Measurements from ENCODE around the gene ST6GALNAC1. TPM values are rescaled to one million over a fixed set of nuclear protein-coding genes. Genes with fewer than 3 reads are reported as not detected.

The ST6GALNAC1 gene
- total and polyA plus RNA-seq, 2 donors: 1.4 to 1.6 TPM

DNA sequence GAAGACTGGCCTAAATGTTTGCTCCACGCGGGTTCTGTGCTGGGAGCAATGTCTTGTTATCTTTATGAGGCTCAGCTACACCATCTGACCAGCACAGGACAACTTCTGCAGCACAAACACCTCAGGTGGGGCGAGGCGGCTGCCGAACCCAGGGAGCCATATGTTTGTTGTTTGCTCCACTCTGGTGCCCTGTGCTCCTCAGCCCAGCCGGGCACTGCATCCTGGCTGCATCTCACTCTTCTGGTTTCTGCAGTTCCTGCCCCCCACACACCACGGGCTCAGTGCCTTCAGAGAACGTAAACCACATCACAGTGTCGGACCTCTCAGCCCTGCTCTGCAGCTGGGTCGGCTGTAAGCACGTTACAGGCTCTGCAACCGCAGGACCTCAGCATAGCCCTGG is 34.8 kb upstream of the ST6GALNAC1 start:
- Histone ChIP-seq H3K36me3 (ENCODE audit: control insufficient read depth in 2 of 2, insufficient read depth in 2 of 2, low read length in 1 of 2) (no peaks in the 10 kb centered on the region), H3K27me3 (ENCODE audit: control insufficient read depth in 2 of 2, insufficient read depth in 1 of 2, low read length in 1 of 2) (no peaks in the 10 kb centered on the region), H3K27ac (ENCODE audit: low read depth in 1 of 2, low read length in 1 of 2) (peak overlapping the region; percentile 43 to 53), H3K4me1 (ENCODE audit: control insufficient read depth in 2 of 2, insufficient read depth in 2 of 2, low read length in 2 of 2) (peaks cover 32 to 74% of the 10 kb centered on the region in 2 donors), H3K9me3 (ENCODE audit: control insufficient read depth in 2 of 2, insufficient read depth in 1 of 2, low read length in 1 of 2) (no peaks in the 10 kb centered on the region), H3K4me3 (ENCODE audit: low read length in 2 of 2) (no peak overlapping the region)
- WGBS: 19% methylated on average over 12 of the region's 12 CpGs
- peak in 5 of 9 donors; percentile 29 to 79 (median 57) for DNase-seq (ENCODE audit: low read depth in 6 of 9, low spot score in 9 of 9)

DNA sequence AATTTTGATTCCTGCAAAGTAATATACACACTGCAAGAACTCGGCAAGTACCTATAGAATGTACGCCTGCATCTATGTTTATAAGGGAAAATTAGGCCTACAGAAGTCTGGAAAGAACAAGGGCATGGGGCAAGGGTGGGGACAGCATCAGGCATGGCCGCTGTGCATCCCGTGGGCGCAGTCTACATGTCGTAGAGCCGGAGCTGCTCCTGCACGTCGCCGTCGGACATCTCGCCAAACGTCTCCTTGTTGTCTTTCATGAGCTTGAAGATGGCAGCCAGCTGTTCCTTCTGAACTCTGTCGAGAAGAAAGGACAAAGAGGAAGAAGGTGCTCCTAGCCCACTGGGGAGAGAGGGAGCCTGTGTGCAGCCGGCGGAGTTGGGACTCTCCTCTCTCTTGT is 33.8 kb upstream of the ST6GALNAC1 start:
- H3K4me3 ChIP-seq (ENCODE audit: low read length in 2 of 2): no peak overlapping the region
- H3K36me3 ChIP-seq (ENCODE audit: control insufficient read depth in 2 of 2, insufficient read depth in 2 of 2, low read length in 1 of 2): no peaks in the 10 kb centered on the region
- H3K9me3 ChIP-seq (ENCODE audit: control insufficient read depth in 2 of 2, insufficient read depth in 1 of 2, low read length in 1 of 2): no peaks in the 10 kb centered on the region
- no peak for DNase-seq (ENCODE audit: low read depth in 6 of 9, low spot score in 9 of 9)
- peaks cover 41 to 77% of the 10 kb centered on the region in 2 donors for H3K4me1 ChIP-seq (ENCODE audit: control insufficient read depth in 2 of 2, insufficient read depth in 2 of 2, low read length in 2 of 2)
- WGBS: 91% methylated on average over 16 of the region's 16 CpGs
- peak overlapping the region in 1 of 2 donors; percentile 37 for H3K27ac ChIP-seq (ENCODE audit: low read depth in 1 of 2, low read length in 1 of 2)
- H3K27me3 ChIP-seq (ENCODE audit: control insufficient read depth in 2 of 2, insufficient read depth in 1 of 2, low read length in 1 of 2): no peaks in the 10 kb centered on the region

DNA sequence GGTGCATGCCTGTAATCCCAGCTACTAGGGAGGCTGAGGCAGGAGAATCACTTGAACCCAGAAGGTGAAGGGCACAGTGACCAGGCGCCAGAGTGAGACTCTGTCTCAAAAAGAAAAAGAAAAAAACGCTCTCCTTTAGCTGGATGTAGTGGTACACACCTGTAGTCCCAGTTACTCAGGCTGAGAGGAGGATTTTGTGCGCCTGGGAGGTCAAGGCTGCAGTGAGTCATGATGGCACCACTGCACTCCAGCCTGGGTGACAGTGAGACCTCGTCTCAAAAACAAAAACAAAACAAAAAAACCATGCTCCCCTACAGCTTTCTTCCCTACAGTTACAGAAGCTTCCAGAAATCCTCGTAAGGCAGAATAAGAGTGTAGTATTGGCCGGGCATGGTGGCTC is 33.1 kb upstream of the ST6GALNAC1 start:
- Histone ChIP-seq H3K9me3 (ENCODE audit: control insufficient read depth in 2 of 2, insufficient read depth in 1 of 2, low read length in 1 of 2) (peaks cover 0 to 2% of the 10 kb centered on the region in 2 donors), H3K4me1 (ENCODE audit: control insufficient read depth in 2 of 2, insufficient read depth in 2 of 2, low read length in 2 of 2) (peaks cover 44 to 73% of the 10 kb centered on the region in 2 donors), H3K36me3 (ENCODE audit: control insufficient read depth in 2 of 2, insufficient read depth in 2 of 2, low read length in 1 of 2) (no peaks in the 10 kb centered on the region), H3K27ac (ENCODE audit: low read depth in 1 of 2, low read length in 1 of 2) (no peak overlapping the region), H3K4me3 (ENCODE audit: low read length in 2 of 2) (no peak overlapping the region), H3K27me3 (ENCODE audit: control insufficient read depth in 2 of 2, insufficient read depth in 1 of 2, low read length in 1 of 2) (no peaks in the 10 kb centered on the region)
- DNase-seq (ENCODE audit: low read depth in 6 of 9, low spot score in 9 of 9): no peak
- WGBS: 98% methylated on average over 6 of the region's 6 CpGs

DNA sequence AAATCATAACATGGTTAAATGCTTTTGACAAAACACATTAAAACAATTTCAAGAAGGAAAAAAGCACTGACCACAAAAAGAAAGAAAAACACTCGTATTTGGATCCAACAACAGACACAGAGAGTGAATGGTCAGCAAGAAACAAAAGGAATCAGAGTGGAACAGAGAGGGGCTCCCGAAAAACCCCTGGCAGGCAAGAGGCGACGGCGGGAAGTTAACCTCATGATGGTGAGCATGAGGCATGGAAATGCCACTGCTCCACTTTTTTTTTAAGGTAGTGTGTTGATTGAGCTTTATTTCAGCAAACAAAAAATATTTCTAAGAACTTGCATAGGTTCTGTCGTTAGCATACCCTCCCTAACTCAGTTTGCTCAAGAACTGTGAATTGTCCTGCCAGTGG is 32.1 kb upstream of the ST6GALNAC1 start:
- H3K36me3 ChIP-seq (ENCODE audit: control insufficient read depth in 2 of 2, insufficient read depth in 2 of 2, low read length in 1 of 2): no peaks in the 10 kb centered on the region

DNA sequence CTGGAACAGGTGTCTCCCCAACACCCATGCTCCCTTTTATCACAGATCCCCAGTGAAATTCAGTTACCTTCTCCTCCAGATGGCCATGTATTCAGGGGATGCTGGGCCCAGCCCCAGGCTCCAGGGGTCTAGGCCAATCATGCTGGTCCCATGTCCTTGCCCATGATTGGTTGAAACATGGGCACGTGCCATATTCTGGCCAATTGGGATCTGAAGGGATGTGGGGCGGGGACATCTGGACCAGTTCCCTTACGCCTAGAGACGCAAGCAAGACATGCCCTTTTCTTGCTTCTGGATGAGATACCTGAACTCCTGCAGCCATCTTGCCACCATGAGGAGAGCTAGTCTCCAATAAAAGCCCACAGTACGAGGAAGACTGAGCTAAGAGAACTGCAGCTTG is 31.0 kb upstream of the ST6GALNAC1 start:
- WGBS: 99% methylated on average over 5 of the region's 5 CpGs

More for the DNA sequence above, 32.1 kb upstream of the ST6GALNAC1 start:
- Histone ChIP-seq H3K4me3 (ENCODE audit: low read length in 2 of 2) (no peak overlapping the region), H3K27ac (ENCODE audit: low read depth in 1 of 2, low read length in 1 of 2) (no peak overlapping the region), H3K4me1 (ENCODE audit: control insufficient read depth in 2 of 2, insufficient read depth in 2 of 2, low read length in 2 of 2) (peaks cover 44 to 72% of the 10 kb centered on the region in 2 donors), H3K27me3 (ENCODE audit: control insufficient read depth in 2 of 2, insufficient read depth in 1 of 2, low read length in 1 of 2) (no peaks in the 10 kb centered on the region), H3K9me3 (ENCODE audit: control insufficient read depth in 2 of 2, insufficient read depth in 1 of 2, low read length in 1 of 2) (peaks cover 0 to 2% of the 10 kb centered on the region in 2 donors)
- WGBS: 93% methylated on average over 6 of the region's 6 CpGs
- no peak for DNase-seq (ENCODE audit: low read depth in 6 of 9, low spot score in 9 of 9)

DNA sequence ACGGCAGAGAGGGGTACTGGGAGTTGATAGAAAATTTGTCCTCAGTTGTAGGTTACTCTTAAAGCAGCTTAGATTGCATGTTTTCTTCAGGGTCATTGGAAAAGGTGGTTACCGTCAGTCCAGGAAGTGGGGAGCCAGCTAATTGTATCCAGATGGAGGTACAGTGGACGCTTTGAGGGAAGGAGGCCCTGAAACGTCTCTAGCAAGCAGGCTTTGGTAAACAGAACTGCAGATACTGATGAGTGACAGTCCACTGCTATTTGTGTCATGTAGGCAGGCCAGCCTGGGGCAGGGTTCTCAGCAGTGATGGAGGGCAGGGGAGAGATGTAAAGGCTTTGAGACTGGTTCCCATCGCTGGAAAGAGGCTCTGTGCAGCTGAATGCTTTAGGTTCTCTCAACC is 30.2 kb upstream of the ST6GALNAC1 start:
- no peak for DNase-seq (ENCODE audit: low read depth in 6 of 9, low spot score in 9 of 9)
- WGBS: 85% methylated on average over 5 of the region's 5 CpGs
- Histone ChIP-seq H3K4me1 (ENCODE audit: control insufficient read depth in 2 of 2, insufficient read depth in 2 of 2, low read length in 2 of 2) (peaks cover 45 to 72% of the 10 kb centered on the region in 2 donors), H3K4me3 (ENCODE audit: low read length in 2 of 2) (no peak overlapping the region), H3K36me3 (ENCODE audit: control insufficient read depth in 2 of 2, insufficient read depth in 2 of 2, low read length in 1 of 2) (no peaks in the 10 kb centered on the region), H3K9me3 (ENCODE audit: control insufficient read depth in 2 of 2, insufficient read depth in 1 of 2, low read length in 1 of 2) (peaks cover 0 to 2% of the 10 kb centered on the region in 2 donors), H3K27ac (ENCODE audit: low read depth in 1 of 2, low read length in 1 of 2) (peak overlapping the region in 1 of 2 donors; percentile 100), H3K27me3 (ENCODE audit: control insufficient read depth in 2 of 2, insufficient read depth in 1 of 2, low read length in 1 of 2) (no peaks in the 10 kb centered on the region)

More for the DNA sequence above, 31.0 kb upstream of the ST6GALNAC1 start:
- no peak for DNase-seq (ENCODE audit: low read depth in 6 of 9, low spot score in 9 of 9)
- no peaks in the 10 kb centered on the region for H3K36me3 ChIP-seq (ENCODE audit: control insufficient read depth in 2 of 2, insufficient read depth in 2 of 2, low read length in 1 of 2)
- no peak overlapping the region for H3K4me3 ChIP-seq (ENCODE audit: low read length in 2 of 2)
- no peak overlapping the region for H3K27ac ChIP-seq (ENCODE audit: low read depth in 1 of 2, low read length in 1 of 2)
- H3K4me1 ChIP-seq (ENCODE audit: control insufficient read depth in 2 of 2, insufficient read depth in 2 of 2, low read length in 2 of 2): peaks cover 50 to 77% of the 10 kb centered on the region in 2 donors
- peaks cover 0 to 2% of the 10 kb centered on the region in 2 donors for H3K9me3 ChIP-seq (ENCODE audit: control insufficient read depth in 2 of 2, insufficient read depth in 1 of 2, low read length in 1 of 2)
- H3K27me3 ChIP-seq (ENCODE audit: control insufficient read depth in 2 of 2, insufficient read depth in 1 of 2, low read length in 1 of 2): no peaks in the 10 kb centered on the region

DNA sequence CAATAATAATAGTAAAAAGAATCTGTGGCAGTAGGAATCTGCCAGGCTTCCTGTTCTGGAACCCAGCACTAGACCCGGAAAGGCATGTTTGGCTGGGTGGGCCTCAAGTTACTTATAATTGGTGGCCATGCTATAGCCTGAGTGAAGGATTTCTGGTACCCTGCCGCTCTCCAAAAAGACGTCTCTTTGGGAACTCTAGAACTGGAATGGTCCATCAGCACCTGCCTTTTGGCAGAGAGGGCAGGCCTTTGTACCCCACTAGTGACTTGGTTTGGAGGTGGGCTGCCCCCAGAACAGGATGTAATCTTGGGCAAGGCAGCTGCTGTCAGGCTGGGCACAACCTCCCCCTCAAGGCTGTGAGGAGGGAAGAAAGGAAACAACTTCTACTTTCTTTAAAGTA is 29.3 kb upstream of the ST6GALNAC1 start:
- Histone ChIP-seq H3K4me1 (ENCODE audit: control insufficient read depth in 2 of 2, insufficient read depth in 2 of 2, low read length in 2 of 2) (peaks cover 40 to 63% of the 10 kb centered on the region in 2 donors), H3K27me3 (ENCODE audit: control insufficient read depth in 2 of 2, insufficient read depth in 1 of 2, low read length in 1 of 2) (no peaks in the 10 kb centered on the region), H3K27ac (ENCODE audit: low read depth in 1 of 2, low read length in 1 of 2) (peak overlapping the region; percentile 73 to 100), H3K9me3 (ENCODE audit: control insufficient read depth in 2 of 2, insufficient read depth in 1 of 2, low read length in 1 of 2) (peaks cover 0 to 2% of the 10 kb centered on the region in 2 donors), H3K36me3 (ENCODE audit: control insufficient read depth in 2 of 2, insufficient read depth in 2 of 2, low read length in 1 of 2) (no peaks in the 10 kb centered on the region), H3K4me3 (ENCODE audit: low read length in 2 of 2) (peak overlapping the region in 1 of 2 donors; percentile 83)
- WGBS: 76% methylated on average over 3 of the region's 3 CpGs
- peak in 2 of 9 donors; percentile 49 to 72 for DNase-seq (ENCODE audit: low read depth in 6 of 9, low spot score in 9 of 9)

DNA sequence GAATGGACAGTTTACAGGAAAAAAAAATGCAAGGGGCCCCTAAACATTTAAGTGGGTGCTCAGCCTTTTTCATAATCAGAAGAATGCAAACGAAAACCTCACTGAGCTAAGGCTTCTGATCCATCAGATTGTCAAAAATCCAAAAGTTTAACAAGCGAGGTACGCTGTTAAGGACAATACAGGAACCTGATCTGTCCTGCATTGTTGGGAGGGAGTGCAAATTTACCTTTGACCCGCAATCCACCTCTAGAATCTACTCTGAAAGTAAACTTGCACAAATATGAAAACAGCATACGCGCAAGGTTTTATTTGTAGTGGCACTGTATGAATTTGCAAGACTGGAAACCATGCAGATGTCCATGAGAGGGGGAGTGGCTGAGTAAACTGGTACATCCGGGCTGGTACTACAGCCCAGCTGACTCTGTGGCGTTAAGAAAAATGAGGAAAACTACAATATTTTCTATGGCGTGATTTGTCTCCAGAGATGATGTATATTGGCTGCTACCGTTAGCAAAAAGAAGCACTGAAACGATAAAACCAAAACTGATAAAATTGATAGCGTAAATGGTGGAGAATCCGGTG is 28.8 kb upstream of the ST6GALNAC1 start:
- peak overlapping the region; percentile 99 to 100 for H3K27ac ChIP-seq (ENCODE audit: low read depth in 1 of 2, low read length in 1 of 2)
- H3K9me3 ChIP-seq (ENCODE audit: control insufficient read depth in 2 of 2, insufficient read depth in 1 of 2, low read length in 1 of 2): peaks cover 0 to 2% of the 10 kb centered on the region in 2 donors
- no peaks in the 10 kb centered on the region for H3K36me3 ChIP-seq (ENCODE audit: control insufficient read depth in 2 of 2, insufficient read depth in 2 of 2, low read length in 1 of 2)
- peaks cover 35 to 58% of the 10 kb centered on the region in 2 donors for H3K4me1 ChIP-seq (ENCODE audit: control insufficient read depth in 2 of 2, insufficient read depth in 2 of 2, low read length in 2 of 2)
- H3K4me3 ChIP-seq (ENCODE audit: low read length in 2 of 2): peak overlapping the region; percentile 83 to 97
- peak in 2 of 9 donors; percentile 36 to 56 for DNase-seq (ENCODE audit: low read depth in 6 of 9, low spot score in 9 of 9)
- no peaks in the 10 kb centered on the region for H3K27me3 ChIP-seq (ENCODE audit: control insufficient read depth in 2 of 2, insufficient read depth in 1 of 2, low read length in 1 of 2)
- WGBS: 55% methylated on average over 13 of the region's 13 CpGs

DNA sequence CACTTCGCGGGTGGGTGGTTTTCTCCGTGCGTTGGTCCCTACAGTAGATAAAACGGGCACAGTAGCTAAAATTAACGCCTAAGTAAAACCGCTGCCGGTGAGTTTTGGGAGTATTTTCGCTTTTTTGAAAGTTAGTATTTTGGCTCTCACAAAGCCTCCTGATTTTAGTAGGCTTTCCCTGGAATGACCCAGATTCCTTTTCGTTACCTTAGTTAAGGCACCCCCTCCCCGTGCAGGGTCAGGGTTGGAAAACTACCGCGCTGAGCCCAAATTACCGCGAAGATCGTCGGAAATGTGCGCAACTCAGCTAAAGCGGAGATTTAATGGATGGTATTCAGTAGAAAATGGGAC is 28.3 kb upstream of the ST6GALNAC1 start:
- H3K27ac ChIP-seq (ENCODE audit: low read depth in 1 of 2, low read length in 1 of 2): peak overlapping the region; percentile 99 to 100
- H3K4me1 ChIP-seq (ENCODE audit: control insufficient read depth in 2 of 2, insufficient read depth in 2 of 2, low read length in 2 of 2): peaks cover 33 to 53% of the 10 kb centered on the region in 2 donors
- no peaks in the 10 kb centered on the region for H3K36me3 ChIP-seq (ENCODE audit: control insufficient read depth in 2 of 2, insufficient read depth in 2 of 2, low read length in 1 of 2)
- peak overlapping the region; percentile 83 to 97 for H3K4me3 ChIP-seq (ENCODE audit: low read length in 2 of 2)
- H3K9me3 ChIP-seq (ENCODE audit: control insufficient read depth in 2 of 2, insufficient read depth in 1 of 2, low read length in 1 of 2): peaks cover 0 to 2% of the 10 kb centered on the region in 2 donors
- WGBS: under 1% methylated on average over 19 of the region's 19 CpGs
- DNase-seq (ENCODE audit: low read depth in 6 of 9, low spot score in 9 of 9): no peak
- no peaks in the 10 kb centered on the region for H3K27me3 ChIP-seq (ENCODE audit: control insufficient read depth in 2 of 2, insufficient read depth in 1 of 2, low read length in 1 of 2)

All from thymus (tissue), 11 donors.